CD4-positive, alpha-beta T cell treated with Interleukin-15 for 4 hours (primary cell): ENCODE results near the gene DLG2.
"Not testable (repeated sequence)": the region's sequence is repeated elsewhere in the genome, so short reads cannot be mapped to it uniquely, and the experiment has no call there.

Experiments used
- DNase-seq: peaks from one replicate; pipeline ENCODE4 v3.0.0-alpha.2; 2020; ENCODE audit warnings: low spot score

Gene DLG2

DNA sequence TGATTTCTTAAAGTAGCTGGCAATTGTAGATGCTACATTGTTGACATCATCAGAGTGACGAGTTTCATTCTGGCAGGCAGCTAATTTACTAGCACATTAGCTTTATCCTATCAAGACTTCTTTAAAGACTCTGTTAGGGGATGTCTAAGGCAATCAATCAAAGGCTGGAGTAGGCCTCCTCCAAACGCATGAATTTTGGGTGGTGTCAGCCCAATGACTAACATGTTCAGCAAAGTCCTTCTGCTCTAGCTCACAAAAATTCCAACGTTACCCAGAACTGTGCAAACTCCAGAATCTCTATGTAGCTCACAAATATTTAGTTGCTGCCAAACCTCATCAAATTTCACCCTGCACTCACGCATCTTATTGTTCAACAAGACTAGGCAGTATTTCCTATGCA is 395.6 kb downstream of the DLG2 start:
- no peak for DNase-seq

DNA sequence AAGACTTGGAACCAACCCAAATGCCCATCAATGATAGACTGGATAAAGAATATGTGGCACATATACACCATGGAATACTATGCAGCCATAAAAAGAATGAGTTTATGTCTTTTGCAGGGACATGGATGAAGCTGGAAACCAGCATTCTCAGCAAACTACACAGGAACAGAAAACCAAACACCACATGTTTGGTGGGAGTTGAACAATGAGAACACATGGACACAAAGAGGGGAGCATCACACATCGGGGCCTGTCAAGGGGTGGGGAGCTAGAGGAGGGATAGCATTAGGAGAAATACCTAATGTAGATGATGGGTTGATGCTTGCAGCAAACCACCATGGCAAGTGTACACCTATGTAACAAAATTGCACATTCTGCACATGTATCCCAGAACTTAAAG is 397.4 kb downstream of the DLG2 start:
- DNase-seq, result not testable (repeated sequence)

GRCh38 chr11:85196968-85197367 is 430.2 kb downstream of the DLG2 start:
- no peak for DNase-seq

DNA sequence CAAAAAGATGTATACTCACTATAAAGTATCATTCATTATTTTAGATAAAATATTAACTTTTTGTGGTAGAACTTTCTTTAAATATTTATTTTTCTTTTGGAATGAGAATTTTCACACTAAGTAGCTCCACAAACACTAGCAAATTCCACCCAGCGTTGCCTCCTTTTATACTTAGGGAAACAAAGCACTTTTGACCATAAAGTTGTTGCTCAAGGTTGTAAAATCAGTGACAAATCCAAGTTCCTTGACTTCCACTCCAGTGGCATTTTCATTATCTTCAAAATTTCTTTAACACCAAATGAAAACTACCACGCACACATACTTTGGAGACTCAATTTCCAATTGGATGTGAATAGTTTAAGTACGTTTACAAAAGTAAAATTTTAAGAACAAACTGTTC is 431.2 kb downstream of the DLG2 start:
- DNase-seq, result no peak

GRCh38 chr11:85187992-85188391 is 439.2 kb downstream of the DLG2 start:
- no peak for DNase-seq

DNA sequence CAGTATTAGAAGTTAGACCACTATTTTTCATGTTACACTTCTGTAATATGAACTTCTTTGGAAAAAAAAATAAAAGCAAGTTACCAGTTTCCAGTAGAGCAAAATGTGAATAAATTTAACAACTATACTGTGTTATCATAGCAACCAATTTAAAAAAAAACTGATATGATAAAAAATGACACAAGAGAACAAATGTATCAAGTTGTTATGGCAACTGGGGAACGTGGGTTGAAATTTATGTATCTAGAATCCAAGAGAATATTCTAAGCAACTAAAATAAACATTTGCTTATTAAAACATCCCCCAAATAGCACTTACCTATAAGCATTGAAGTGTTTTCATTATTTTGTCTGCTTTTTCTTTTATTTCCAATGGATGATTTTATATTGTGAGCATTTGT is 442.4 kb downstream of the DLG2 start:
- DNase-seq, result no peak

DNA sequence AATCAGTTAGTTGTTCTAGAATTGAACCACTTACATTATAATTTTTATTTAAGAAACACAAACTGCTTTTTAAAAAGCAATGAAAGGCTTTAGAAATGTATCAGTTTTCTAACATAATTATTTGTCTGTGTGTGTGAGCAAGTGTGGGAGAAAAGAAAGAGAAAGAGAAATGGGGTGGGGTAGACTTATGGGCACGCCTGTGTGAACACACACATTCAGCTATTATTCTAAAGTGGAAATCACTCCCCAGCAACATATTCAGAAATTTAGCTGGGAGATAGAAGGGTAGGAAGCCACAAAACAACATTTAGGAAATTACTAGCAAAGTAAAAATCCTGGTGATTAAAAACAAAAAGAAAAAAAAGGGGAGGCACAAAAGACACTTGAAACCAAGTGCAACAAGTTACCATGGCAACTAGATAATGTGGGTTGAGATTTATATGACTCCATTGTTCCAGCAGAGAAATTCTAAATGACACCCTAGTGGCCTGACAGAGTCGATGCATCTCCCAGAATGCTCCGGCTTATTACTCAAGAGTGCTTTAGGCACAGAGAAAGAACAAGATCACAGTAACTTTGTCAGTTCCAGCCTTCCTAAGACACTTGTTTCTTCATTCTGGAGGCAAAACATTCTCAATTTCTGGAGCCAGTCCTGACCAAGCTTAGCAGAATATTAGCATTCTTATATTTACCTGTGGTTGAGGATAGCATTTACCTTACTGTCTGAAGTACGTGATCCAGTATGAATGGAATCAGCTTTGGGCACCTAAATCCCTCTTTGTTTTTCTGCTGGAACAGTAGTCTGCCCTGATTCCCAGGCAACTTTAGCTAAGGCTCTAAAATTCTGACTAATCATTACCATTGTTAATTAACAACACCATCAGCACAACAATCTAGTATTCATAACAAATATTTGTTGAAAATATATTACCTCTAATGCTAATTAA is 444.4 kb downstream of the DLG2 start:
- no peak for DNase-seq

- DNase-seq, result no peak
These were observed 446.6 kb downstream of the DLG2 start for GRCh38 chr11:85180528-85180927.

DNA sequence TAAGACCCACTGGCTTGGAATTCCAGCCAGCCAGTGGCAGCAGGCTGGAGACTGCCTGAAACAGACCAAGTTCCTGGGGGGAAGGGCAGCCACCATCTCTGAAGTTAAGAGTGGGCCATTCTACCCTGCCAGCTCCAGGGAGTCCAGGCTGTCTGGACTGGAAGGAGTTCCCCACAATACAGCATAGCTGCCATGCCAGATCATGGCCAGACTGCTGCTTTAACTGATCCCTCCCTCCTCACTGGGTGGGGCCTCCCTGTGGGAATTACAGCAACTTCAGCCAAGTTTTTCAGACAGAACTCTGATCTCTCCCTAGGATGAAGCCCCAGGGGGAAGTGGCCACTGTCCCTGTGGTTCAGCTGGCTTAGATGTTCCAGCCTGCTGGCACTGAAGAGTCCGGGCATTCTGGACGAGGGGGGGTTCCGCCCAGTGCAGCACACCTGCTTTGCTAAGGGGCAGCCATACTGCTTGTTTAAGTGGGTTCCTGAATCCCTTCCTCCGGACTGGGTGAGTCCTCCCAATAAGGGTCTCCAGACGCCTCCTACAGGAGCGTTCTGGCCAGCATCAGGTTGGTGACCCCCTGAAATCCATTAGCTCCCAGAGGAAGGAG is 455.4 kb downstream of the DLG2 start:
- DNase-seq, result no peak

DNA sequence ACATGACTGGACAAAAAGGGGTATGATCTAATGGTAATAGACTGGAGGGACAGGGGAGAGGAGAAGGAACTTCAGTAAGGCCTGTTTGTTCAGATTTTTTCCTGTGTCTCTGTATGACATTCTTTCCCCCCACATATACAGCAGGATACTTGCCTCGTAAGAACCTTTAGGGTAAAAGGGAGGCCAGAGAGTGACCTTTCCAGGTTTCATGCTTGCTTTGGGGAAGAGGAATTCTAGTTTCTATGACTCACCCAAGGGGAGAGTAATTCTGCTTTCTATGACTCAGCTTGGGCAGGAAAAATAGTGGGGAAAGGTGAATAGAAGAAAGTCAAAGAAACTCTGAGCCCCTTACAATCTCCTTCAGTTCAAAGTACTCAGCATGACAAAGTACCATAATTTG is 457.0 kb downstream of the DLG2 start:
- no peak for DNase-seq

DNA sequence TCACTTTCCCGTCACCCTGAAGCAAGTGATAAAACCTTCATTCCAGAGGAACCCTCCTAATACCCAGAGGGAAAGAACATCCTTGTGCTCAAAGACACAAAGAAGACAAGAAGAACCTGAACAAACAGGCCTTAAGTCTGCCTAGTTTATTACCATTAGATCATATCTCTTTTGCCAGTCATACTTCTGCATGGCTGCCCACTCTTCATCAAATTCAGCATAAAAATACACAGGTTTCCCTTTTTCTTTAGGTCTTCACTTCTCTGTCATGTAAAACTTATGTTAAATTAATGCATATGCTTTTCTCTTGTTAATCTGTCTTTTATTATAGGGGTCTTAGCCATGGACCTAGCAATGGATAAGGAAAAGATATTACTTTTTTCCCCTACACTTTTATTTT is 459.7 kb downstream of the DLG2 start:
- no peak for DNase-seq

GRCh38 chr11:85167038-85167437 is 460.1 kb downstream of the DLG2 start:
- no peak for DNase-seq

GRCh38 chr11:85165819-85166218 is 461.3 kb downstream of the DLG2 start:
- DNase-seq, result no peak

GRCh38 chr11:85164743-85165142 is 462.4 kb downstream of the DLG2 start:
- DNase-seq, result no peak

DNA sequence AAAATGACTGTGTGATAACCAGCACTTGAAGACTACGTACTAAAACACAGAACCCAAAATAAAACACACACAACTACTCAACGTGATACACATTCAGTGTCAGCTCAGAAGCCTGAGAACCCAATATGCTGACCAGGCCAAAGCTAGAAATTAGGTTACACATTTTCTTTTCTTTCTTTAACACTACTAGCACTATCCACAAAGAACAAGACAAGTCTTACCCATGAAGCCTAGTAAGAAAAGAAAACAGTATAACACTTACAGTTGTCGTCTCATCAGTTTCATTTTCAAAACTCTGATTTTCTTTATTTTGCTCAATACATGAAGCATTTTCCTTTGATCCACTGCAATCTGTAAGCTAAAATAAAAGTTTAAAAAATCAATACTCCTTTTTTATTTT is 472.9 kb downstream of the DLG2 start:
- DNase-seq, result no peak

DNA sequence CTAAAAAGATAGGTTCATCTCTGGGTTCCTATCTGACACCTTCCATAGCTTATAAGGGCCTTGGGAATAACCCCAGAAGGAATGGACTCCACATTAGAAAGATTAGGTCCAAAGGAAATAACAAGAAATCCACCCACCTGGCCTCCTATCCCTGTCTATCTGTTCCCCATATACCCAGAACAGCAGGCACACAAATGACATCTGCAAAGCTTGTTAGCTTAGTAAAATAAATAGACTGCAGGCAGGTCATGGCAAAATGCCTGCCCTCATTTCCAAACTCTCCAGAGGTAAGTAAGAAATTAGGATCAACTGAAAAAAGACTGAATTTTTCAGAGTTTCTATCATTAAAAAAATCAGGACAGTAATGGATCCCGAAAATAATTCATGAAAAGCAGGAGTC is 489.5 kb downstream of the DLG2 start:
- no peak for DNase-seq

- DNase-seq, result no peak
These were observed 493.5 kb downstream of the DLG2 start for GRCh38 chr11:85133636-85134035.

DNA sequence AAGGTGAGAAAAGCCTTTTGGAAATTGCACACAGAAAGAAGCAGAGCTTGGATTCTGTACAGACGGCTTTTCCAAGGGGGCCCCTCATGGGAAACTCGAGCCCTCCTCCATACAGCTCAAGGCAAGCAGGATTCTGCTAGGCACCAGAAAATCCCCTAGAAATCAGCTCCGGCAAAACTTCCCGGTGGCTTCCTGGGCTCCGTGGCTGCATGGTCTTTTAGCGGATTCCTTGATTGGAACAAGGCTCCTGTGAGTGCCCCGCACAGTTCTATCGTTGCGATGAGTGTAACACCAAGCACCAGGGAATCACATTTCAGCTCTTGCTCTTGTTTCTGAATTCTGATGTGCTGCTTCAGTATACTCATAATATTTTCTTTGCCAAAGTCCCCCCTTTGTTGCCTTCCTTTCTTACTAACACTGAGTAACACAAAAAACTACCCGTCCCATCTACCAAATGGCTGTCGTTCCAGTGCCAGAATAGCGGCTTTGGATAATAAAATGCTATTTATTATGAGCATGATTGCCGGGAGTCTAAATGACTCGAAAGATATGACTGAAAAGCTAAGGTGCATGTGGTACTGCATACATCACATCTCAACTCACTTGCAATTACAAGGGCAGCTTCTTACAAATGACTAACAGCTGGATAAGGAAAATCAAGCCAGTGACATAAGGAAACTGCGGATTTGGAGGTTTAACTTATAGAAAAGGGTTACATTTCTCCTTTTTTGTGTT is 494.1 kb downstream of the DLG2 start:
- DNase-seq, result no peak

- DNase-seq, result no peak
These were observed 499.8 kb downstream of the DLG2 start for GRCh38 chr11:85127349-85127748.

DNA sequence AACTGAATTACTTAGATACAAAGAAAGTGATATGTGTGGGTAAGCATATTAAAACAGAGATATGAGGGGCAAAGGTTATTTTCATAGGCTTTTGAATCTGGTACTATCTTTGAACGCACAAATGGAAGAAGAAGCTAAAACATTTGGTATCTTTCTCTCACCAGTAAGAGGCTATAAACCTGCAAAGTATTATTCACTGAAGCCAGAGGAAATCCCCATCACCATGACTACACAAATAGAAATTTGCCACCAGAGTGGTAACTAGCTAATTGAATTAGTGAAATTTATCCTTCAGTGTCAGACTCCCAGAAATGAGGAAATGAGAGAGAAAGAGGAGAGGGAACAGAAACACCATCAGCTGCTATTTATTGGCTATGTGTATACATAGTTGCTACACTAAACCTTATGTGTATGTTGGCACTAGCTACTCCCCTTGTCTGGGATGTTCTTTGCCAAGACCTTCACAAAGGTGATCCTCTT is 503.4 kb downstream of the DLG2 start:
- no peak for DNase-seq

DNA sequence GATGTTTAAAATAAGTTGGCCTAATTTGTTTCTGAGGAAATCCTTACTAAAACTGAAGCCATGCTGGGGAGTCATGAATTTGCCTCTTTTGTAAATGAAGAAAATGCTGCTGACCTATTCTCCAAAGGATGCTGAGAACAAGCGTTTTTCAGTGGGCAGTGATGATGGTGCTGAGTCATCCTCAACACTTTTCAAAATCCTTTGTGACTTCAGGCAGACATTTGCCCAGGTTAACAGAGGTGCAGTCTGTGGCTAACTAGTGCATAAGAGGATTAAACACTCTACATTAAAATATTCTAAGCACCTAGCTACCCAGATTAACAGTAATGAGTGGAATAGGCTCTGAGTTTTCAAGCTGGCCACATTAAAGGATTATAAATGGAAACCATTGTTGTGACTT is 509.0 kb downstream of the DLG2 start:
- DNase-seq, result no peak

GRCh38 chr11:85115798-85116197 is 511.3 kb downstream of the DLG2 start:
- DNase-seq, result no peak

GRCh38 chr11:85114786-85115185 is 512.4 kb downstream of the DLG2 start:
- no peak for DNase-seq
